MM.1S (cell line): ENCODE measurements around the gene APEH.
"Not testable (repeated sequence)": the region's sequence is repeated elsewhere in the genome, so short reads cannot be mapped to it uniquely, and the experiment has no call there.

Source experiments
- DNase-seq: peaks from one replicate; pipeline ENCODE4 v3.0.0-alpha.2; 2015
- H2AFZ ChIP-seq: fragments of 300-600 bp; sonication (generic); 2 replicates; pipeline ENCODE4 v1.6.0; 2016; ENCODE audit warnings: antibody characterized with exemption, low read length
- H3F3A ChIP-seq: fragments of 300-600 bp; sonication (generic); 2 replicates; pipeline ENCODE4 v1.6.1; 2016; ENCODE audit warnings: mild to moderate bottlenecking, antibody characterized with exemption, low read length, moderate library complexity, mixed read lengths; ENCODE audit not compliant: insufficient read depth
- H3K27ac ChIP-seq: fragments of 300-600 bp; sonication (generic); 2 replicates; pipeline ENCODE4 v1.5.1; 2016; ENCODE audit warnings: mild to moderate bottlenecking, low read length
- H3K27me3 ChIP-seq: fragments of 300-600 bp; sonication (generic); replicated peaks from 2 replicates; pipeline ENCODE4 v1.6.0; 2016; ENCODE audit warnings: low read length; ENCODE audit not compliant: insufficient read depth
- H3K36me3 ChIP-seq: fragments of 300-600 bp; sonication (generic); replicated peaks from 2 replicates; pipeline ENCODE4 v1.6.1; 2016; ENCODE audit warnings: mild to moderate bottlenecking, low read length, mixed read lengths; ENCODE audit not compliant: insufficient read depth
- H3K4me1 ChIP-seq: fragments of 300-600 bp; sonication (generic); 2 replicates; pipeline ENCODE4 v1.6.1; 2016; ENCODE audit warnings: low read length, mixed read lengths
- H3K4me2 ChIP-seq: fragments of 300-600 bp; sonication (generic); 2 replicates; pipeline ENCODE4 v1.6.0; 2016; ENCODE audit warnings: low read depth, low read length
- H3K4me3 ChIP-seq: fragments of 300-600 bp; sonication (generic); 2 replicates; pipeline ENCODE4 v1.5.1; 2016; ENCODE audit warnings: low read length, mixed read lengths
- H3K79me2 ChIP-seq: fragments of 300-600 bp; sonication (generic); 2 replicates; pipeline ENCODE4 v1.6.1; 2016; ENCODE audit warnings: mixed run types, low read length, mixed read lengths
- H3K9ac ChIP-seq: fragments of 300-600 bp; sonication (generic); 2 replicates; pipeline ENCODE4 v1.6.1; 2016; ENCODE audit warnings: low read length, mixed read lengths
- H3K9me2 ChIP-seq: fragments of 300-600 bp; sonication (generic); replicated peaks from 2 replicates; pipeline ENCODE4 v1.6.1; 2016; ENCODE audit warnings: mild to moderate bottlenecking, low read length, mixed read lengths; ENCODE audit not compliant: insufficient read depth
- H3K9me3 ChIP-seq: fragments of 300-600 bp; sonication (generic); replicated peaks from 2 replicates; pipeline ENCODE4 v1.6.1; 2016; ENCODE audit warnings: mild to moderate bottlenecking, low read length, mixed read lengths; ENCODE audit not compliant: insufficient read depth
- H4K20me1 ChIP-seq: fragments of 300-600 bp; sonication (generic); 2 replicates; pipeline ENCODE4 v1.6.1; 2016; ENCODE audit warnings: mild to moderate bottlenecking, low read length, moderate library complexity, mixed read lengths; ENCODE audit not compliant: insufficient read depth
- EZH2 ChIP-seq: fragments of 300-600 bp; sonication (generic); optimal IDR thresholded peaks from 2 replicates; pipeline ENCODE3; 2017; ENCODE audit warnings: low read depth, mild to moderate bottlenecking, antibody characterized with exemption, low read length, mixed read lengths
- EZH2phosphoT487 ChIP-seq: fragments of 300-600 bp; sonication (generic); IDR thresholded peaks from 2 replicates; pipeline ENCODE4 v1.6.1; 2018; ENCODE audit warnings: antibody characterized with exemption, low read length
- TF ChIP-seq, protein P1 (sequence below): fragments of 300-600 bp; sonication (generic); IDR thresholded peaks from 2 replicates; pipeline ENCODE4 v1.5.1; 2016; ENCODE audit warnings: antibody characterized with exemption, low read length, mixed read lengths

APEH gene

GRCh38 chr3:49683162-49683561 lies 9.0 kb downstream of the APEH start:
- Histone ChIP-seq H3K9me2 (no peaks in the 10 kb centered on the region), H3K27me3 (no peaks in the 10 kb centered on the region), H2AFZ (no peak overlapping the region), H3K9ac (no peak overlapping the region), H3K36me3 (no peaks in the 10 kb centered on the region), H3K9me3 (no peaks in the 10 kb centered on the region), H3K27ac (no peak overlapping the region), H3K79me2 (no peaks in the 10 kb centered on the region), H3K4me3 (no peak overlapping the region), H3F3A (no peaks in the 10 kb centered on the region), H3K4me2 (no peak overlapping the region), H4K20me1 (no peaks in the 10 kb centered on the region), H3K4me1 (no peaks in the 10 kb centered on the region)
- TF ChIP-seq EZH2, result no peak
- TF ChIP-seq, protein P1, sequence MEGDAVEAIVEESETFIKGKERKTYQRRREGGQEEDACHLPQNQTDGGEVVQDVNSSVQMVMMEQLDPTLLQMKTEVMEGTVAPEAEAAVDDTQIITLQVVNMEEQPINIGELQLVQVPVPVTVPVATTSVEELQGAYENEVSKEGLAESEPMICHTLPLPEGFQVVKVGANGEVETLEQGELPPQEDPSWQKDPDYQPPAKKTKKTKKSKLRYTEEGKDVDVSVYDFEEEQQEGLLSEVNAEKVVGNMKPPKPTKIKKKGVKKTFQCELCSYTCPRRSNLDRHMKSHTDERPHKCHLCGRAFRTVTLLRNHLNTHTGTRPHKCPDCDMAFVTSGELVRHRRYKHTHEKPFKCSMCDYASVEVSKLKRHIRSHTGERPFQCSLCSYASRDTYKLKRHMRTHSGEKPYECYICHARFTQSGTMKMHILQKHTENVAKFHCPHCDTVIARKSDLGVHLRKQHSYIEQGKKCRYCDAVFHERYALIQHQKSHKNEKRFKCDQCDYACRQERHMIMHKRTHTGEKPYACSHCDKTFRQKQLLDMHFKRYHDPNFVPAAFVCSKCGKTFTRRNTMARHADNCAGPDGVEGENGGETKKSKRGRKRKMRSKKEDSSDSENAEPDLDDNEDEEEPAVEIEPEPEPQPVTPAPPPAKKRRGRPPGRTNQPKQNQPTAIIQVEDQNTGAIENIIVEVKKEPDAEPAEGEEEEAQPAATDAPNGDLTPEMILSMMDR, result no peak
- no peak for TF ChIP-seq EZH2phosphoT487
- DNase-seq, result no peak

GRCh38 chr3:49684453-49684852 lies 10.3 kb downstream of the APEH start:
- H3K4me3 ChIP-seq, H3K4me1 ChIP-seq, H3K27ac ChIP-seq, H3K9me2 ChIP-seq, H3K9me3 ChIP-seq, H3K79me2 ChIP-seq, H3K9ac ChIP-seq, DNase-seq, H4K20me1 ChIP-seq, H3F3A ChIP-seq, H2AFZ ChIP-seq, H3K27me3 ChIP-seq, H3K36me3 ChIP-seq, H3K4me2 ChIP-seq: not testable (repeated sequence)

DNA sequence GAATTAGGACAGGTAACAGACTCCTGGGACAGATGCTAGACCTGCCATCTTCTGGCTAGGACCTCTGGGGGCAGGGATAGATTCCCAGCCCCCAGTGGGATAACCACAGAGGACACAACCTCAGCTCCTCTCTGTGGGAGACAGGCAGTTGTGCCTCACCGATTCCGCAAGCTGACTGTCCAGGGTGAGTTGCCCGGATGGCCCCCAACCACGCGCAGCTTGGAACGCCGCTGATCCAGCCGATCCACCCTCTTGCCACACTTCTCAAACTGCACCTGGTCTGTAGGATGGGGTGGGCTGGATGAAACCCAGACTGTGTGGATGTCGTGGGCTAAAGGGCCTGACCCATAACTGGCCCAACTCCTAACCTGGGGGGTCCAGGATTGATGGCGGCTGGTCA lies 11.0 kb downstream of the APEH start:
- H3F3A ChIP-seq, H3K9ac ChIP-seq, H3K9me2 ChIP-seq, DNase-seq, H3K4me3 ChIP-seq, H2AFZ ChIP-seq, H3K79me2 ChIP-seq, H3K4me2 ChIP-seq, H3K9me3 ChIP-seq, H4K20me1 ChIP-seq, H3K27ac ChIP-seq, H3K36me3 ChIP-seq, H3K4me1 ChIP-seq, H3K27me3 ChIP-seq: not testable (repeated sequence)

DNA sequence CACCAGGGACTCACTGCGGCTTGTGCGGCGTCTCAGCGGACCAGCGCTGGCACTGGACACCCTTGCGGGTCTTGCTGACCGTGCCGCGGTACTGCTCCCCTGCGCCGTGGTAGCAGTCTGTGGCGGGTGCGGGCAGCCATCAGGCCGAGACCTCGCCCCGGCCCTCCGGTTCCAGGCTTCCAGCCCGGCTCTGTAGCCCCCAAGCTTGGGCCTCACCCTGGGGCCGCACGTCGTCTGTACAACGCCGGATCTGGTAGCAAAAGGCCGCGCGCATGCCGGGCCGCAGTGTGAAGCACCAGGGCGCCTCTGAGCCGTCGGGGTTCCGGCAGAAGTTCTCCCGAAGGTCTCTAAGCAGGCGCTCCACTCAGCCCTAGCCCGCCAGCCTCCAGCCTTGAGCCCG lies 11.7 kb downstream of the APEH start:
- not testable (repeated sequence) for H3F3A ChIP-seq, H4K20me1 ChIP-seq, H3K9me2 ChIP-seq, H3K4me2 ChIP-seq, H3K36me3 ChIP-seq, H3K27me3 ChIP-seq, H3K4me1 ChIP-seq, H3K27ac ChIP-seq, H3K4me3 ChIP-seq, H2AFZ ChIP-seq, H3K9ac ChIP-seq, DNase-seq, H3K9me3 ChIP-seq
- H3K79me2 ChIP-seq, result peaks cover 12% of the 10 kb centered on the region

DNA sequence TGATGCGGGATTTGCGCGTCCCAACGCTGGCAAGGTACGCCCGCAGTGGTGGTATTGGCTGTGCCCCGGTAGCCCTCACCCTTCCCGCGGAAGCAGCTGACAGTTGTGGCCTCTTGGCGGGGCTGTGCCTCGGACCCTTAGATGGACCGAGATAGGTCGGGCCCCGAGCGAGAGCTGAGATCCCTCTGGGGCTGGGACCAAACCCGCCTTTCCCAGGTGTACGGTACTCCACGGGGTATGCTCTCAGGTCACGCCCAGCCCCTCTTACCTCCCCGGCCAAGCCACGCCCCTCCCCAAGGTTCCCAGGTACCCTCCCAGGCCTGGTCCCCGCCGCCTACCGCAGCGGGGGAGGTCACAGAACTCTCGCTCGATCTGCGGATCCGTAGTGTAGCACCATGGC lies 12.2 kb downstream of the APEH start:
- H2AFZ ChIP-seq, H3K27me3 ChIP-seq, H3K4me1 ChIP-seq, H3K4me3 ChIP-seq, H3K9me3 ChIP-seq, H3K9ac ChIP-seq, H3K27ac ChIP-seq, H3F3A ChIP-seq, DNase-seq, H3K9me2 ChIP-seq, H3K36me3 ChIP-seq, H3K4me2 ChIP-seq, H4K20me1 ChIP-seq: not testable (repeated sequence)
- H3K79me2 ChIP-seq, result peaks cover 15% of the 10 kb centered on the region

DNA sequence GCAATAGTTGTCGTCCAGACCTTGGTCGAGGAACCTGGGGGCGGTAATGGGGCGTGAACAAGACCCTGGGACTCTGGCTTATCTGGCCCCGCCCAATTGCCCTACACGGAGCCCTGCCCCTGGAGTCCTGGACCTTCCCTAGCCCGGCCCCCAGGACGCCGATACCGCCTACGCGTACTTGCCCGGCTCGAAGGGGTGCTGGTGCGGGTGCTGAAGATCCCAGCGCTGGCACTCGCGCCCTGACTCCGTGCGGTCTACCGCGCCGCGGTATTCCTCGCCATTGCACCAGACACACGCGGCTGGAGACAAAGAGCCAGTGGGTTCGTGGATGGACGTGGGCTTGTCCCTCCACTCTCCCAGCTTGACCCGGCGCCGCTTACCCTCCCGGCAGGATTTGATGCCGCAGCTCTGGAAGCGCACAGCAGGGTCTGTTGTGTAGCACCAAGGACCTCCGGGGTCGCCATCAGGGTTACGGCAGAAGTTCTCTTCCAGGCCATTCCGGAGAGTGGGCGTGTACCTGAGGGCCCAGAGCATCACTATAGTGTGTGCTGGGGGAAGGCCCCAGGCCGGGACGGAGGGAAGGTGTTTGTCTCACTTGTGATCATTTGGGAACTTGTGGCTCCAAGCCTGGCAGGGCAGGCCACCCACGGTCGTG lies 12.7 kb downstream of the APEH start:
- not testable (repeated sequence) for H3K27me3 ChIP-seq, H3K4me2 ChIP-seq, H3K27ac ChIP-seq, H3F3A ChIP-seq, H3K4me1 ChIP-seq, H3K4me3 ChIP-seq, H3K9ac ChIP-seq, H4K20me1 ChIP-seq, H3K9me2 ChIP-seq, DNase-seq, H2AFZ ChIP-seq, H3K9me3 ChIP-seq, H3K36me3 ChIP-seq
- peaks cover 18% of the 10 kb centered on the region for H3K79me2 ChIP-seq

DNA sequence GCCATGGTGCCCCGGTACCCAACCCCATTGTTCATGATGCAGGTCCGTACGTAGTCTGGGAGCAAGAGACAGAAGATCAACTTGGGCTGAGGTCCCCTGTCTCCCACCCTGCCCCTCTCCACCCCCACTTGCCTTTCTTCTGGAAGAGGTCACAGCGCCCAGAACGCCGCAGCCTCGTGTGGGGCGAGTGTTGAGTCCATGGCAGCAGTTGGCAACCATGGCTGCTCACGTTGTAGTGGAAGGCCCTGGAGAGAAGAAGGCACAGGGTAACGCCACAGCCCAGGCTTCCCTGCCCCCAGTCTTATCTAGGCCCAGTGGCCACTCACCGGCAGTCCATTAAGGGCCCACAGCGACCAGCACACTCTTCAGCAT lies 13.3 kb downstream of the APEH start:
- H3K9me2 ChIP-seq, H3K9me3 ChIP-seq, H3K27me3 ChIP-seq, H3K4me3 ChIP-seq, H3K27ac ChIP-seq, H3K4me1 ChIP-seq, H3K36me3 ChIP-seq, H3F3A ChIP-seq, DNase-seq, H4K20me1 ChIP-seq, H2AFZ ChIP-seq, H3K4me2 ChIP-seq, H3K9ac ChIP-seq: not testable (repeated sequence)
- H3K79me2 ChIP-seq, result peaks cover 18% of the 10 kb centered on the region
